ENCODE measurements around the gene ACBD6. TPM values are rescaled to one million over a fixed set of nuclear protein-coding genes. Genes with fewer than 3 reads are reported as not detected.

ACBD6 gene
- total and polyA plus RNA-seq, 2 donors (not counting 1 experiment from before 2014, with no cell fraction given), result 52.9 to 80.9 TPM

GRCh38 chr1:180508725-180509097, 6.3 kb upstream of the ACBD6 start:
- POLR2A ChIA-PET, result no interaction called here
- no peak for ATAC-seq (ENCODE audit: low read depth)
- intact Hi-C loops (cut with micrococcal nuclease), result no loop called here
- DNase-seq, result no peak
- Mint-ChIP-seq H3K4me3 (no peak overlapping the region), H3K4me1 (no peaks in the 10 kb centered on the region), H3K27ac (no peak overlapping the region), H3K9me3 (ENCODE audit: insufficient read depth) (no peaks in the 10 kb centered on the region), H3K27me3 (peaks cover 17% of the 10 kb centered on the region)
- no peak for TF ChIP-seq CTCF (IDR thresholded peaks at IDR 0.05)
- TF ChIP-seq EZH2 (IDR thresholded peaks at IDR 0.05; ENCODE audit: borderline replicate concordance, insufficient read depth, low read depth, low read length, poor library complexity, severe bottlenecking), result no peak
- H3K36me3 ChIP-seq (replicated peaks in 1 of 2; ENCODE audit: control extremely low read depth in 1 of 2, control insufficient read depth in 1 of 2, extremely low read depth in 1 of 2, insufficient read depth in 2 of 2, low read length in 1 of 2), result no peaks in the 10 kb centered on the region
- no peaks in the 10 kb centered on the region for H3K79me2 ChIP-seq (ENCODE audit: control insufficient read depth, insufficient read depth, low read length)
- no peak overlapping the region for H3K4me3 ChIP-seq (ENCODE audit: control extremely low read depth in 1 of 5, extremely low read depth in 1 of 5, insufficient read depth in 1 of 5, low read depth in 2 of 5, low read length in 4 of 5)
- CTCF ChIA-PET, result interaction anchor here (1.3 kb wide), 1 partner anchor 354 kb away, joined by 3 read pairs; no protein-coding TSS in a partner anchor
- no peak overlapping the region for H3K27ac ChIP-seq (ENCODE audit: low read length in 2 of 2)
- 99% methylated on average over 19 of the region's 21 CpGs for WGBS (ENCODE audit: insufficient coverage)
- H3K4me2 ChIP-seq (replicated peaks; ENCODE audit: low read depth, low read length, poor library complexity, severe bottlenecking), result no peak overlapping the region
- no peaks in the 10 kb centered on the region for H4K20me1 ChIP-seq (ENCODE audit: control insufficient read depth, insufficient read depth, low read length, poor library complexity, severe bottlenecking)
- no peak overlapping the region for H2AFZ ChIP-seq (ENCODE audit: insufficient read depth, low read depth, low read length, poor library complexity, severe bottlenecking)
- H3K9ac ChIP-seq (ENCODE audit: low read length), result no peak overlapping the region
- peaks cover 0 to under 1% of the 10 kb centered on the region in 2 donors for H3K4me1 ChIP-seq (ENCODE audit: control insufficient read depth in 2 of 2, insufficient read depth in 2 of 2, low read length in 2 of 2)
- peaks cover 0 to 10% (median 0%) of the 10 kb centered on the region in 4 experiments for H3K27me3 ChIP-seq (replicated peaks in 1 of 4; ENCODE audit: control extremely low read depth in 1 of 4, control insufficient read depth in 3 of 4, insufficient read depth in 4 of 4, low read length in 3 of 4)
- H3K9me3 ChIP-seq (ENCODE audit: control extremely low read depth in 1 of 3, control insufficient read depth in 2 of 3, insufficient read depth in 1 of 3, low read length in 2 of 3), result peaks cover 0 to 3% (median 1%) of the 10 kb centered on the region in 3 donors

- H3K27ac ChIP-seq (ENCODE audit: low read length in 2 of 2), result no peak overlapping the region
- H3K79me2 ChIP-seq (ENCODE audit: control insufficient read depth, insufficient read depth, low read length), result peaks cover 5% of the 10 kb centered on the region
- no peaks in the 10 kb centered on the region for H3K9me3 Mint-ChIP-seq (ENCODE audit: insufficient read depth)
- H3K4me3 ChIP-seq (ENCODE audit: control extremely low read depth in 1 of 5, extremely low read depth in 1 of 5, insufficient read depth in 1 of 5, low read depth in 2 of 5, low read length in 4 of 5), result no peak overlapping the region
- H3K4me3 Mint-ChIP-seq, result no peak overlapping the region
- no peaks in the 10 kb centered on the region for H4K20me1 ChIP-seq (ENCODE audit: control insufficient read depth, insufficient read depth, low read length, poor library complexity, severe bottlenecking)
- H3K27me3 ChIP-seq (replicated peaks in 1 of 4; ENCODE audit: control extremely low read depth in 1 of 4, control insufficient read depth in 3 of 4, insufficient read depth in 4 of 4, low read length in 3 of 4), result peaks cover 0 to 10% (median 0%) of the 10 kb centered on the region in 4 experiments
- H3K27me3 Mint-ChIP-seq, result peaks cover 17% of the 10 kb centered on the region
- no peak overlapping the region for H3K9ac ChIP-seq (ENCODE audit: low read length)
- H3K9me3 ChIP-seq (ENCODE audit: control extremely low read depth in 1 of 3, control insufficient read depth in 2 of 3, insufficient read depth in 1 of 3, low read length in 2 of 3), result peaks cover 0 to 3% (median 1%) of the 10 kb centered on the region in 3 donors
- intact Hi-C loops (cut with micrococcal nuclease), result no loop called here
- H3K27ac Mint-ChIP-seq, result no peak overlapping the region
- H2AFZ ChIP-seq (ENCODE audit: insufficient read depth, low read depth, low read length, poor library complexity, severe bottlenecking), result no peak overlapping the region
- ATAC-seq (ENCODE audit: low read depth), result no peak
- H3K4me2 ChIP-seq (replicated peaks; ENCODE audit: low read depth, low read length, poor library complexity, severe bottlenecking), result no peak overlapping the region
- POLR2A ChIA-PET, result no interaction called here
- WGBS (ENCODE audit: insufficient coverage), result 96% methylated on average over 13 of the region's 15 CpGs
- no peak for TF ChIP-seq CTCF (IDR thresholded peaks at IDR 0.05)
- TF ChIP-seq EZH2 (IDR thresholded peaks at IDR 0.05; ENCODE audit: borderline replicate concordance, insufficient read depth, low read depth, low read length, poor library complexity, severe bottlenecking), result no peak
- DNase-seq, result no peak
- H3K4me1 ChIP-seq (ENCODE audit: control insufficient read depth in 2 of 2, insufficient read depth in 2 of 2, low read length in 2 of 2), result peaks cover 6% of the 10 kb centered on the region in 2 donors
- H3K36me3 ChIP-seq (replicated peaks in 1 of 2; ENCODE audit: control extremely low read depth in 1 of 2, control insufficient read depth in 1 of 2, extremely low read depth in 1 of 2, insufficient read depth in 2 of 2, low read length in 1 of 2), result no peaks in the 10 kb centered on the region
- CTCF ChIA-PET, result interaction anchor here (0.8 kb wide), 1 partner anchor 8 kb away, joined by 3 read pairs; no protein-coding TSS in a partner anchor
- H3K4me1 Mint-ChIP-seq, result peaks cover 5% of the 10 kb centered on the region
These were observed 5.7 kb upstream of the ACBD6 start for GRCh38 chr1:180507795-180508724.

Measured in B cell (primary cell).